IMR-90 (cell line): ENCODE results near the gene MINDY3.

Experiments used
- BHLHE40 ChIP-seq: fragments of 150-350 bp; IDR thresholded peaks from 2 replicates; pipeline ENCODE4 v1.6.1; 2016; ENCODE audit warnings: mild to moderate bottlenecking, low read depth, low read length
- CEBPB ChIP-seq: IDR thresholded peaks from 2 replicates; pipeline ENCODE4 v1.6.1; 2012; ENCODE audit warnings: low read depth, low read length, improper control_type of control experiment
- CHD1 ChIP-seq: IDR thresholded peaks from 2 replicates; pipeline ENCODE4 v1.6.1; 2012; ENCODE audit warnings: low read depth, low read length, improper control_type of control experiment
- FOS ChIP-seq: fragments of 150-350 bp; IDR thresholded peaks from 2 replicates; pipeline ENCODE4 v1.6.1; 2016; ENCODE audit warnings: low read depth, low read length
- MXI1 ChIP-seq: IDR thresholded peaks from 2 replicates; pipeline ENCODE4 v1.6.1; 2012; ENCODE audit warnings: low read depth, mild to moderate bottlenecking, low read length, moderate library complexity, borderline replicate concordance
- NFE2L2 ChIP-seq: fragments of 150-350 bp; IDR thresholded peaks from 2 replicates; pipeline ENCODE4 v1.6.1; 2016; ENCODE audit warnings: low read depth, mild to moderate bottlenecking, low read length
- POLR2A ChIP-seq: IDR thresholded peaks from 2 replicates; pipeline ENCODE4 v1.6.1; 2012; ENCODE audit warnings: mild to moderate bottlenecking, low read depth, low read length
- RAD21 ChIP-seq: IDR thresholded peaks from 2 replicates; pipeline ENCODE4 v1.6.1; 2012; ENCODE audit warnings: low read length, improper control_type of control experiment
- RCOR1 ChIP-seq: IDR thresholded peaks from 2 replicates; pipeline ENCODE4 v1.6.1; 2012; ENCODE audit warnings: mild to moderate bottlenecking, low read length, improper control_type of control experiment; ENCODE audit not compliant: insufficient replicate concordance
- RFX5 ChIP-seq: IDR thresholded peaks from 2 replicates; pipeline ENCODE4 v1.8.0; 2012; ENCODE audit warnings: low read depth, mild to moderate bottlenecking, low read length, moderate library complexity
- TF ChIP-seq, protein P1 (sequence below): fragments of 150-350 bp; IDR thresholded peaks from 2 replicates; pipeline ENCODE4 v1.6.1; 2017; ENCODE audit warnings: mild to moderate bottlenecking, antibody characterized with exemption, low read length, low read depth
- TF ChIP-seq, protein P2 (sequence below): conservative IDR thresholded peaks from 2 replicates; pipeline ENCODE4 v1.5.1; 2012; ENCODE audit warnings: mild to moderate bottlenecking, low read depth, low read length, improper control_type of control experiment
- TF ChIP-seq, protein P3 (sequence below): fragments of 150-350 bp; IDR thresholded peaks from 2 replicates; pipeline ENCODE4 v1.6.1; 2016; ENCODE audit warnings: low read depth, mild to moderate bottlenecking, low read length, moderate library complexity, borderline replicate concordance

DNA sequence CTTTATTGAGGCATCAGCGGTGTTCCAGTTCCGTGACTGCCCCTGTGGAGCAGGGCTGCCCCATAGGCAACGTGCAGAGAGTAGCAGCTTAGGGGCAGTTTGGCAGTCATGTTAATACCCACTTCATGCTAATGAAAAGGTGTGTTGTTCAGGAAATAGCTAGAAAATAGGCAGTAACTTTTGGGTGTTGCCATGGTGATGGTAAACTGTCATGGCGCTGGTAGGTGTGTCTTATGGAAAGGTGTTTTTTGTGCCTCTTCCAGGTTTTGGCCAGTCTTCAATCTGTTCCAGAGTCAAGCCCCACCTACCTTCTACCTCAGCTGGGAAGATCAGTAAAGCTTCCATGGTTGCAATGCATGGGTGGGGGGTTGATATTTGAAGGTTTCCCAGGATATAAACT lies 36.3 kb upstream of the MINDY3 start:
- TF ChIP-seq, protein P1, sequence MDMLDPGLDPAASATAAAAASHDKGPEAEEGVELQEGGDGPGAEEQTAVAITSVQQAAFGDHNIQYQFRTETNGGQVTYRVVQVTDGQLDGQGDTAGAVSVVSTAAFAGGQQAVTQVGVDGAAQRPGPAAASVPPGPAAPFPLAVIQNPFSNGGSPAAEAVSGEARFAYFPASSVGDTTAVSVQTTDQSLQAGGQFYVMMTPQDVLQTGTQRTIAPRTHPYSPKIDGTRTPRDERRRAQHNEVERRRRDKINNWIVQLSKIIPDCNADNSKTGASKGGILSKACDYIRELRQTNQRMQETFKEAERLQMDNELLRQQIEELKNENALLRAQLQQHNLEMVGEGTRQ: no peak
- TF ChIP-seq POLR2A (no peak), RAD21 (no peak), CEBPB (no peak), FOS (no peak), NFE2L2 (no peak), RCOR1 (no peak), CHD1 (no peak), BHLHE40 (no peak), MXI1 (no peak), RFX5 (no peak)
- TF ChIP-seq, protein P2, sequence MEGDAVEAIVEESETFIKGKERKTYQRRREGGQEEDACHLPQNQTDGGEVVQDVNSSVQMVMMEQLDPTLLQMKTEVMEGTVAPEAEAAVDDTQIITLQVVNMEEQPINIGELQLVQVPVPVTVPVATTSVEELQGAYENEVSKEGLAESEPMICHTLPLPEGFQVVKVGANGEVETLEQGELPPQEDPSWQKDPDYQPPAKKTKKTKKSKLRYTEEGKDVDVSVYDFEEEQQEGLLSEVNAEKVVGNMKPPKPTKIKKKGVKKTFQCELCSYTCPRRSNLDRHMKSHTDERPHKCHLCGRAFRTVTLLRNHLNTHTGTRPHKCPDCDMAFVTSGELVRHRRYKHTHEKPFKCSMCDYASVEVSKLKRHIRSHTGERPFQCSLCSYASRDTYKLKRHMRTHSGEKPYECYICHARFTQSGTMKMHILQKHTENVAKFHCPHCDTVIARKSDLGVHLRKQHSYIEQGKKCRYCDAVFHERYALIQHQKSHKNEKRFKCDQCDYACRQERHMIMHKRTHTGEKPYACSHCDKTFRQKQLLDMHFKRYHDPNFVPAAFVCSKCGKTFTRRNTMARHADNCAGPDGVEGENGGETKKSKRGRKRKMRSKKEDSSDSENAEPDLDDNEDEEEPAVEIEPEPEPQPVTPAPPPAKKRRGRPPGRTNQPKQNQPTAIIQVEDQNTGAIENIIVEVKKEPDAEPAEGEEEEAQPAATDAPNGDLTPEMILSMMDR: no peak
- TF ChIP-seq, protein P3, sequence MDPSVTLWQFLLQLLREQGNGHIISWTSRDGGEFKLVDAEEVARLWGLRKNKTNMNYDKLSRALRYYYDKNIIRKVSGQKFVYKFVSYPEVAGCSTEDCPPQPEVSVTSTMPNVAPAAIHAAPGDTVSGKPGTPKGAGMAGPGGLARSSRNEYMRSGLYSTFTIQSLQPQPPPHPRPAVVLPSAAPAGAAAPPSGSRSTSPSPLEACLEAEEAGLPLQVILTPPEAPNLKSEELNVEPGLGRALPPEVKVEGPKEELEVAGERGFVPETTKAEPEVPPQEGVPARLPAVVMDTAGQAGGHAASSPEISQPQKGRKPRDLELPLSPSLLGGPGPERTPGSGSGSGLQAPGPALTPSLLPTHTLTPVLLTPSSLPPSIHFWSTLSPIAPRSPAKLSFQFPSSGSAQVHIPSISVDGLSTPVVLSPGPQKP: no peak
